ENCODE data around the gene OR5B17.

- no peak for TF ChIP-seq ZNF565 (CRISPR knock-in tag; conservative IDR thresholded peaks at IDR 0.05; ENCODE audit: low read depth)
- TF ChIP-seq RARB (CRISPR knock-in tag; IDR thresholded peaks at IDR 0.05), result no peak
- TF ChIP-seq PPARA (CRISPR knock-in tag; IDR thresholded peaks at IDR 0.05; ENCODE audit: borderline replicate concordance), result no peak
- no peak for TF ChIP-seq GLIS3 (CRISPR knock-in tag; IDR thresholded peaks at IDR 0.05)
- TF ChIP-seq ZFP30 (CRISPR knock-in tag; IDR thresholded peaks at IDR 0.05), result no peak
- no peak for TF ChIP-seq ARNTL (CRISPR knock-in tag; IDR thresholded peaks at IDR 0.05; ENCODE audit: borderline replicate concordance, low read depth)
- TF ChIP-seq ZFP3 (CRISPR knock-in tag; IDR thresholded peaks at IDR 0.05), result no peak
- no peak for TF ChIP-seq TCF4 (CRISPR knock-in tag; IDR thresholded peaks at IDR 0.05; ENCODE audit: borderline replicate concordance)
- TF ChIP-seq PATZ1 (CRISPR knock-in tag; IDR thresholded peaks at IDR 0.05; ENCODE audit: borderline replicate concordance), result no peak
- no peak for TF ChIP-seq ESRRG (CRISPR knock-in tag; IDR thresholded peaks at IDR 0.05)
- TF ChIP-seq CSDC2 (CRISPR knock-in tag; IDR thresholded peaks at IDR 0.05), result no peak
- no peak for TF ChIP-seq OSR1 (CRISPR knock-in tag; IDR thresholded peaks at IDR 0.05)
- no peak for TF ChIP-seq ISL1 (CRISPR knock-in tag; IDR thresholded peaks at IDR 0.05)
Measured at GRCh38 chr11:58392746-58393145, 33.9 kb upstream of the OR5B17 start.

All from SK-N-SH treated with all-trans-retinoic acid at 6 μM for 48 hours (cell line).